Nasal cavity respiratory epithelium epithelial cell of viscerocranial mucosa (primary cell): ENCODE results near the gene ISYNA1. TPM values are rescaled to one million over a fixed set of nuclear protein-coding genes. Genes with fewer than 3 reads are reported as not detected.

ENCODE experiments used
- total RNA-seq: library from RNA; depleted of rRNA; stranded (reverse); fragments of >200 nt; gene quantifications from 2 replicates; pipeline ENCODE4 v1.2.3, GENCODE V29; 2014

ISYNA1 gene
- 18.8 and 40.4 TPM in 2 replicates for total RNA-seq

GRCh38 chr19:18437491-18438330 lies at the start of gene ISYNA1:
Gene ISYNA1 (minus strand): TSS chr19:18438133. CDS start chr19:18437979, 154 bp downstream.

GRCh38 chr19:18419195-18419698 lies 18.7 kb downstream of the ISYNA1 start, which contains the start of gene SSBP4:
Gene SSBP4 (plus strand): TSS chr19:18419398. CDS start chr19:18419649, 251 bp downstream.

GRCh38 chr19:18397242-18398202 lies 40.4 kb downstream of the ISYNA1 start, which contains the start of gene LRRC25:
Gene LRRC25 (minus strand): TSS chr19:18397622. CDS start chr19:18396963, 659 bp downstream.

GRCh38 chr19:18385675-18386542 lies 52.0 kb downstream of the ISYNA1 start, which contains the start of gene GDF15:
Gene GDF15 (plus strand): TSS chr19:18386158. CDS start chr19:18386190, 32 bp downstream.

Other genes starting within 250 kb of the ISYNA1 start
- gene MPV17L2, start 244.9 kb downstream of the ISYNA1 start, total RNA-seq, result 8.8 and 21.9 TPM in 2 replicates
- under 0.01 and 1.4 TPM in 2 replicates for gene RAB3A, start 234.1 kb downstream of the ISYNA1 start, total RNA-seq
- under 0.01 and 0.14 TPM in 2 replicates for gene PDE4C, start 211.7 kb downstream of the ISYNA1 start, total RNA-seq
- gene IQCN, start 163.7 kb downstream of the ISYNA1 start, total RNA-seq, result 0.36 TPM in 1 of 2 replicates, not detected in the other
- 129 and 153 TPM in 2 replicates for gene JUND, start 156.5 kb downstream of the ISYNA1 start, total RNA-seq
- 114 and 182 TPM in 2 replicates for gene LSM4, start 115.1 kb downstream of the ISYNA1 start, total RNA-seq
- 15.3 and 17.4 TPM in 2 replicates for gene PGPEP1, start 97.5 kb downstream of the ISYNA1 start, total RNA-seq
- 172 and 183 TPM in 2 replicates for gene GDF15, start 52.0 kb downstream of the ISYNA1 start, total RNA-seq
- gene LRRC25, start 40.5 kb downstream of the ISYNA1 start, total RNA-seq, result 0.07 TPM in 1 of 2 replicates, not detected in the other
- gene SSBP4, start 18.7 kb downstream of the ISYNA1 start, total RNA-seq, result 13.7 and 17.4 TPM in 2 replicates
- 13.7 and 17.2 TPM in 2 replicates for gene ELL, start 83.9 kb upstream of the ISYNA1 start, total RNA-seq
- 163 and 204 TPM in 2 replicates for gene FKBP8, start 105.4 kb upstream of the ISYNA1 start, total RNA-seq
- 47.2 and 53.5 TPM in 2 replicates for gene KXD1, start 119.7 kb upstream of the ISYNA1 start, total RNA-seq
- gene UBA52, start 133.7 kb upstream of the ISYNA1 start, total RNA-seq, result 608 and 661 TPM in 2 replicates
- gene REX1BD, start 150.7 kb upstream of the ISYNA1 start, total RNA-seq, result 22.6 and 27.5 TPM in 2 replicates
- 6.5 TPM in 1 of 2 replicates, not detected in the other for gene CRLF1, start 168.7 kb upstream of the ISYNA1 start, total RNA-seq
- gene TMEM59L, start 174.7 kb upstream of the ISYNA1 start, total RNA-seq, result 0.14 and 1.0 TPM in 2 replicates
- 6.5 and 10.1 TPM in 2 replicates for gene KLHL26, start 198.9 kb upstream of the ISYNA1 start, total RNA-seq
- gene CRTC1, start 245.5 kb upstream of the ISYNA1 start, total RNA-seq, result 1.0 and 1.9 TPM in 2 replicates